H1 (cell line): Measurements from ENCODE around the gene ZCCHC3. TPM values are rescaled to one million over a fixed set of nuclear protein-coding genes. Genes with fewer than 3 reads are reported as not detected.

Experiments used
- CTCF ChIA-PET: fragments of 300-600 bp; sonication (Branson Sonifier 250); formaldehyde crosslinking; loops from one replicate; lab custom pipeline; 2021; ENCODE audit not compliant: partially characterized antibody; lab: Charles Lee
- POLR2A ChIA-PET: fragments of 300-600 bp; sonication (Branson Sonifier 250); formaldehyde crosslinking; loops from one replicate; lab custom pipeline; 2021; ENCODE audit warnings: inconsistent platforms; ENCODE audit not compliant: partially characterized antibody; lab: Charles Lee
- DNase-seq, 2 experiments: peaks; one replicate each; pipeline versions ENCODE4 v3.0.0 to v3.0.0-alpha.2; 2010 to 2022; ENCODE audit warnings: low spot score in 2 of 2, low read depth in 1 of 2, mixed read lengths in 1 of 2
- FAIRE-seq: peaks from 2 replicates; lab custom pipeline; 2011; peaks lifted over from hg19 to GRCh38; lab: Jason Lieb, UNC
- H2AFZ ChIP-seq: 2 replicates; pipeline ENCODE4 v1.8.1; 2012; ENCODE audit warnings: low read length, inconsistent platforms
- H2AK5ac ChIP-seq: 2 replicates; pipeline ENCODE4 v1.6.1; 2013; ENCODE audit warnings: low read depth, low read length
- H2BK120ac ChIP-seq: replicated peaks from 2 replicates; pipeline ENCODE3; 2013; ENCODE audit warnings: low read depth, low read length, inconsistent platforms
- H2BK12ac ChIP-seq: 2 replicates; pipeline ENCODE4 v1.6.1; 2013; ENCODE audit warnings: low read depth, low read length
- H2BK15ac ChIP-seq: 2 replicates; pipeline ENCODE4 v1.6.1; 2013; ENCODE audit warnings: low read length
- H2BK20ac ChIP-seq: 2 replicates; pipeline ENCODE4 v1.6.1; 2013; ENCODE audit warnings: low read length
- H2BK5ac ChIP-seq: 2 replicates; pipeline ENCODE4 v1.6.1; 2013; ENCODE audit warnings: low read depth, low read length
- H3K14ac ChIP-seq: 2 replicates; pipeline ENCODE4 v1.6.1; 2013; ENCODE audit warnings: inconsistent platforms; ENCODE audit not compliant: insufficient read length
- H3K18ac ChIP-seq: 2 replicates; pipeline ENCODE4 v1.6.1; 2013; ENCODE audit warnings: low read length; ENCODE audit errors: extremely low read depth
- H3K23ac ChIP-seq: 2 replicates; pipeline ENCODE4 v1.6.1; 2013; ENCODE audit warnings: inconsistent platforms; ENCODE audit not compliant: insufficient read length
- H3K23me2 ChIP-seq: 2 replicates; pipeline ENCODE4 v1.6.1; 2013; ENCODE audit warnings: low read depth, low read length
- H3K27ac ChIP-seq: 2 replicates; pipeline ENCODE4 v1.6.1; 2011; ENCODE audit warnings: low read depth, low read length, inconsistent platforms
- H3K27me3 ChIP-seq, 4 experiments: replicated peaks in 1 of 4; 1 replicate in 1 of 4; 2 replicates in 3 of 4; pipeline versions ENCODE4 v1.6.1 to v1.8.1; 2011 to 2013; ENCODE audit warnings: low read length in 3 of 4, mild to moderate bottlenecking in 3 of 4, inconsistent platforms in 2 of 4, mixed read lengths in 2 of 4, moderate library complexity in 1 of 4; ENCODE audit not compliant: control insufficient read depth in 3 of 4, insufficient read depth in 3 of 4; ENCODE audit errors: extremely low read depth in 1 of 4
- H3K36me3 ChIP-seq, 4 experiments: 2 replicates each; pipeline versions ENCODE4 v1.6.1 to v1.8.1; 2011 to 2013; ENCODE audit warnings: mild to moderate bottlenecking in 4 of 4, low read length in 3 of 4, moderate library complexity in 2 of 4, control low read depth in 1 of 4, inconsistent platforms in 1 of 4; ENCODE audit not compliant: insufficient read depth in 4 of 4, control insufficient read depth in 2 of 4
- H3K4ac ChIP-seq: replicated peaks from 2 replicates; pipeline ENCODE3; 2013; ENCODE audit warnings: low read length, low read depth, mixed read lengths, inconsistent platforms; ENCODE audit not compliant: insufficient read length
- H3K4me1 ChIP-seq, 4 experiments: replicated peaks in 1 of 4; 1 replicate in 1 of 4; 2 replicates in 3 of 4; pipeline versions ENCODE4 v1.6.1 to v1.8.1; 2011 to 2013; ENCODE audit warnings: low read length in 3 of 4, inconsistent platforms in 2 of 4, mixed read lengths in 1 of 4; ENCODE audit not compliant: insufficient read depth in 4 of 4, control insufficient read depth in 3 of 4
- H3K4me2 ChIP-seq, 2 experiments: 2 replicates each; pipeline versions ENCODE4 v1.6.1 to v1.8.1; 2011 to 2013; ENCODE audit warnings: low read depth in 2 of 2, low read length in 2 of 2, control low read depth in 1 of 2, inconsistent platforms in 1 of 2, mild to moderate bottlenecking in 1 of 2; ENCODE audit not compliant: insufficient read depth in 1 of 2
- H3K4me3 ChIP-seq, 4 experiments: fragments of 200-600, 300-600 bp in 1 of 4; sonication (generic), shearing (Covaris generic), sonication (Bioruptor Twin) in 1 of 4; 2 replicates each; pipeline versions ENCODE4 v1.5.1 to v1.8.1; 2011 to 2016; ENCODE audit warnings: low read length in 4 of 4, low read depth in 3 of 4, control low read depth in 2 of 4, inconsistent platforms in 2 of 4, mild to moderate bottlenecking in 2 of 4, mixed read lengths in 1 of 4, moderate library complexity in 1 of 4; ENCODE audit not compliant: insufficient read depth in 2 of 4; ENCODE audit errors: extremely low read depth in 1 of 4
- H3K56ac ChIP-seq: replicated peaks from 2 replicates; pipeline ENCODE3; 2013; ENCODE audit warnings: low read depth, mild to moderate bottlenecking, mixed read lengths, low read length, inconsistent platforms; ENCODE audit not compliant: insufficient read length
- H3K79me1 ChIP-seq: 2 replicates; pipeline ENCODE4 v1.6.1; 2013; ENCODE audit warnings: low read depth, low read length, control low read depth
- H3K79me2 ChIP-seq, 2 experiments: 2 replicates each; pipeline versions ENCODE4 v1.6.1 to v1.8.1; 2012 to 2013; ENCODE audit warnings: low read length in 2 of 2, mild to moderate bottlenecking in 2 of 2, inconsistent platforms in 1 of 2; ENCODE audit not compliant: insufficient read depth in 2 of 2, control insufficient read depth in 1 of 2
- H3K9ac ChIP-seq, 4 experiments: replicated peaks in 1 of 4; 1 replicate in 1 of 4; 2 replicates in 3 of 4; pipeline versions ENCODE4 v1.6.1 to v1.8.1; 2011 to 2013; ENCODE audit warnings: low read depth in 3 of 4, low read length in 3 of 4, control low read depth in 2 of 4, mild to moderate bottlenecking in 2 of 4, moderate library complexity in 2 of 4, inconsistent platforms in 1 of 4; ENCODE audit errors: extremely low read depth in 1 of 4
- H3K9me3 ChIP-seq, 2 experiments: 2 replicates each; pipeline versions ENCODE4 v1.6.1 to v1.8.1; 2012 to 2013; ENCODE audit warnings: mild to moderate bottlenecking in 2 of 2, moderate library complexity in 2 of 2, control low read depth in 1 of 2, inconsistent platforms in 1 of 2, low read depth in 1 of 2, low read length in 1 of 2, mixed read lengths in 1 of 2; ENCODE audit not compliant: insufficient read depth in 2 of 2
- H4K20me1 ChIP-seq, 2 experiments: replicated peaks in 1 of 2; 2 replicates each; pipeline versions ENCODE3 to v1.8.1; 2011 to 2013; ENCODE audit warnings: inconsistent platforms in 2 of 2, low read length in 2 of 2, mild to moderate bottlenecking in 1 of 2; ENCODE audit not compliant: insufficient read depth in 2 of 2, control insufficient read depth in 1 of 2
- H4K5ac ChIP-seq: 2 replicates; pipeline ENCODE4 v1.6.1; 2013; ENCODE audit warnings: low read length, low read depth, mixed read lengths, inconsistent platforms; ENCODE audit not compliant: insufficient read length
- H4K8ac ChIP-seq: 2 replicates; pipeline ENCODE4 v1.8.0; 2013; ENCODE audit warnings: mild to moderate bottlenecking, moderate library complexity, low read length, inconsistent platforms; ENCODE audit not compliant: insufficient read depth; ENCODE audit errors: extremely low read depth
- H4K91ac ChIP-seq: replicated peaks from 2 replicates; pipeline ENCODE3; 2013; ENCODE audit warnings: low read length, mixed read lengths, inconsistent platforms; ENCODE audit not compliant: insufficient read length
- BCL11A ChIP-seq, 2 experiments: IDR thresholded peaks; one replicate each; pipeline ENCODE4 v1.6.1; 2011; ENCODE audit warnings: low read depth in 2 of 2, low read length in 2 of 2, mild to moderate bottlenecking in 2 of 2
- GABPA ChIP-seq: IDR thresholded peaks from 2 replicates; pipeline ENCODE4 v1.6.1; 2011; ENCODE audit warnings: mild to moderate bottlenecking, low read length, moderate library complexity, borderline replicate concordance; ENCODE audit not compliant: insufficient read depth
- HDAC2 ChIP-seq, 2 experiments: fragments of 300-600 bp in 1 of 2; sonication (generic) in 1 of 2; IDR thresholded peaks; 2 replicates each; pipeline ENCODE4 v1.6.1; 2011 to 2012; ENCODE audit warnings: low read depth in 2 of 2, low read length in 2 of 2, mild to moderate bottlenecking in 2 of 2, moderate library complexity in 2 of 2, borderline replicate concordance in 1 of 2, inconsistent platforms in 1 of 2
- HDAC6 ChIP-seq: IDR thresholded peaks from one replicate; pipeline ENCODE4 v1.7.1; 2012; ENCODE audit warnings: low read depth, mild to moderate bottlenecking, inconsistent platforms, low read length, moderate library complexity
- KDM4A ChIP-seq: IDR thresholded peaks from one replicate; pipeline ENCODE4 v1.7.1; 2012; ENCODE audit warnings: low read depth, mild to moderate bottlenecking, moderate library complexity, low read length, inconsistent platforms; ENCODE audit not compliant: severe bottlenecking
- POLR2A ChIP-seq, 2 experiments: IDR thresholded peaks; 1 replicate in 1 of 2; 2 replicates in 1 of 2; pipeline ENCODE4 v1.6.1; 2011; ENCODE audit warnings: low read depth in 2 of 2, low read length in 2 of 2, mild to moderate bottlenecking in 2 of 2; ENCODE audit errors: control extremely low read depth in 1 of 2
- POLR2AphosphoS5 ChIP-seq: IDR thresholded peaks from 2 replicates; pipeline ENCODE4 v1.6.1; 2011; ENCODE audit warnings: low read depth, low read length
- SIN3A ChIP-seq, 2 experiments: IDR thresholded peaks in 1 of 2; conservative IDR thresholded peaks in 1 of 2; 2 replicates each; pipeline ENCODE4 v1.6.1; 2011 to 2012; ENCODE audit warnings: low read length in 2 of 2, improper control_type of control experiment in 1 of 2, low read depth in 1 of 2, mild to moderate bottlenecking in 1 of 2
- polyA plus RNA-seq, 7 experiments: library from polyadenylated mRNA; depleted of rRNA in 3 of 7; stranded (reverse) in 5 of 7; unstranded in 2 of 7; fragments of >200 nt in 5 of 7; fragments of 200-250 nt in 2 of 7; gene quantifications; 1 replicate in 5 of 7; 2 replicates in 1 of 7; 4 replicates in 1 of 7; pipeline versions ENCODE4 v1.2.1 to v1.2.3, GENCODE V29; 2011 to 2013; ENCODE audit warnings: missing spikeins in 2 of 7, mixed read lengths in 2 of 7
- total RNA-seq: library from RNA; stranded (reverse); fragmentation: NEBNext Ultra II Directional; extraction: Animal tissue kit (Norgen Biotek cat#: 25700); gene quantifications from 2 replicates; pipeline ENCODE4 v1.2.1, GENCODE V29; 2021

Gene ZCCHC3
- total and polyA plus RNA-seq, 2 of the 8 experiments (the other 6 are each of a cell fraction or from before 2014, with no cell fraction given) = 33.7 to 52.4 TPM

- Histone ChIP-seq H3K18ac (no peak overlapping the region), H3K27me3 (peaks cover 0 to 3% (median 0%) of the 10 kb centered on the region in 4 experiments; a peak in 3 of 7 replicates), H2BK5ac (no peak overlapping the region), H3K4me1 (peaks cover 0 to 4% (median 4%) of the 10 kb centered on the region in 4 experiments; a peak in 4 of 7 replicates), H3K27ac (no peak overlapping the region), H2AFZ (no peak overlapping the region), H3K56ac (no peak overlapping the region), H2BK20ac (no peak overlapping the region), H2BK15ac (no peak overlapping the region), H3K23me2 (peaks cover 11% of the 10 kb centered on the region), H3K4me2 (no peak overlapping the region), H4K20me1 (peaks cover 2% of the 10 kb centered on the region in 2 experiments), H3K9ac (no peak overlapping the region), H3K4me3 (no peak overlapping the region), H3K36me3 (no peaks in the 10 kb centered on the region), H3K4ac (no peak overlapping the region), H3K9me3 (no peaks in the 10 kb centered on the region), H3K14ac (no peak overlapping the region), H2BK12ac (no peak overlapping the region), H4K8ac (no peak overlapping the region), H3K23ac (no peak overlapping the region), H4K91ac (no peak overlapping the region), H3K79me1 (peaks cover 3% of the 10 kb centered on the region; the same call in 1 of the 2 replicates), H2BK120ac (no peak overlapping the region), H3K79me2 (no peaks in the 10 kb centered on the region), H2AK5ac (no peak overlapping the region), H4K5ac (no peak overlapping the region)
- CTCF ChIA-PET = interaction anchor here (1.6 to 2.0 kb wide), 2 partner anchors 10 to 13 kb away, joined by 3 to 12 read pairs; no protein-coding TSS in a partner anchor
- TF ChIP-seq POLR2A (IDR thresholded peaks at IDR 0.05; ENCODE audit: control extremely low read depth in 1 of 2, low read depth in 2 of 2, low read length in 2 of 2) = no peak
- TF ChIP-seq KDM4A = no peak
- no peak for TF ChIP-seq BCL11A (IDR thresholded peaks at IDR 0.05; ENCODE audit: low read depth in 2 of 2, low read length in 2 of 2)
- TF ChIP-seq SIN3A (conservative IDR thresholded peaks at IDR 0.05 in 1 of 2, IDR thresholded peaks at IDR 0.05 in 1 of 2; ENCODE audit: low read depth in 1 of 2, low read length in 2 of 2) = no peak
- TF ChIP-seq POLR2AphosphoS5 = no peak
- no peak for TF ChIP-seq HDAC2 (IDR thresholded peaks at IDR 0.05; ENCODE audit: borderline replicate concordance in 1 of 2, low read depth in 2 of 2, low read length in 2 of 2)
- TF ChIP-seq GABPA = no peak
- TF ChIP-seq HDAC6 = no peak
- DNase-seq (no peak), FAIRE-seq (no peak)
- POLR2A ChIA-PET = interaction anchor here (1.0 kb wide), 1 partner anchor 18 kb away, joined by 3 read pairs; the partner anchor contains the start of gene SOX12
Observed at GRCh38 chr20:343107-343506, 45.7 kb downstream of the ZCCHC3 start.
